ENCODE results near the gene RPRD1B. TPM values are rescaled to one million over a fixed set of nuclear protein-coding genes. Genes with fewer than 3 reads are reported as not detected.

RPRD1B gene
- polyA plus RNA-seq, 1 of the 3 experiments (the other 2 are of a cell fraction) = 11.8 TPM

DNA sequence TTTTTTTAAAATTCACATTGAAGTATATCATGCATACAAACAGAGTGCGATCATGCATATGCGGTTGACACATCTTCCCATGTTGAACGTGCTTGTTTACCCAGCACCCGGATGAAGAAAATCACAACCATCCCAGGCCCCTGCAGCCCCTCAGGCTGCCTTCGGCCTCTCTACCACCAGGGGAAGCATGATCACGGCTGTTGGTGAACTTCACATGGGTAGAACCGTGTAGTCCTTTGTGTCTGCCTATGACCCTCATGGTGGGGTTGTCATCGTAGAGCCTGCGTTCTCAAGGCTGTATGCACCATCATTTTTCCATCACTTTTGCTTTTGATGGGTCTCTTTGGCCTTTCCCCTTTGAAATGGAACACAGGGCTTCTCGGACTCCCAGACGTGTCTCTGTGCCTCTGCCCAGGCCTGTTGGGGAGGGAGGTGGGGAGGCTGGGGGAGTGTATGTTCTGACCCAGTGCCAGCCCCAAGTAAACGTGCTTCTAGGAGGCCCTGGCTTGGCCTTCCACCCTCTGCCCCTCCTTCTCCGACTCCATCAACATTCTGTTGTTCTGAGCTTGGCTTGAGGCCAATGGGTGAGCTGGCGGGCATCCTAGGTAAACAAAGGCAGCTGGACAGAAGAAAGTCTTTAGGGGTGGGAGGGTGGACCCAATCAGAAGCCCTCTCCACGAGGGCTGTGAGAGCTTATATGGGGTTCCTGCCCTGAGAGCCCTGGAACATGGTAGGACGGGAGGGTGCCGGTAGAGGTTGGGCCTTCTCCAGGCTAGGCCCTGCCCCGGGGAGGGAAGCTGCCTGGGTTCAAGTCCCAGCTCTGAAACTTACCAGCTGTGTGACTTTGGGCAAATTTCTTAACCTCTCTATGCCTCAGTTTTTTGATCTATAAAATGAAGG lies 91.9 kb downstream of the RPRD1B start (continued):
- TF ChIP-seq, protein P1, sequence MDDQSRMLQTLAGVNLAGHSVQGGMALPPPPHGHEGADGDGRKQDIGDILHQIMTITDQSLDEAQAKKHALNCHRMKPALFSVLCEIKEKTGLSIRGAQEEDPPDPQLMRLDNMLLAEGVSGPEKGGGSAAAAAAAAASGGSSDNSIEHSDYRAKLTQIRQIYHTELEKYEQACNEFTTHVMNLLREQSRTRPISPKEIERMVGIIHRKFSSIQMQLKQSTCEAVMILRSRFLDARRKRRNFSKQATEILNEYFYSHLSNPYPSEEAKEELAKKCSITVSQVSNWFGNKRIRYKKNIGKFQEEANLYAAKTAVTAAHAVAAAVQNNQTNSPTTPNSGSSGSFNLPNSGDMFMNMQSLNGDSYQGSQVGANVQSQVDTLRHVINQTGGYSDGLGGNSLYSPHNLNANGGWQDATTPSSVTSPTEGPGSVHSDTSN (IDR thresholded peaks at IDR 0.05) = peak; percentile 57
- no peak for TF ChIP-seq GATA2 (CRISPR knock-in tag; IDR thresholded peaks at IDR 0.05)
- no peak for TF ChIP-seq RCOR1 (IDR thresholded peaks at IDR 0.05; ENCODE audit: low read length)

- Histone ChIP-seq H3K9me2 (no peaks in the 10 kb centered on the region), H3K4me1 (ENCODE audit: control insufficient read depth in 1 of 2, insufficient read depth in 2 of 2, low read depth in 1 of 2, low read length in 1 of 2) (peaks cover 29 to 37% of the 10 kb centered on the region in 2 experiments), H3K9me3 (no peaks in the 10 kb centered on the region), H3K9ac (no peak overlapping the region; the same call in 1 of the 2 replicates), H3K4me3 (ENCODE audit: low read depth in 2 of 2, low read length in 1 of 2) (no peak overlapping the region), H3K79me2 (ENCODE audit: insufficient read depth) (no peaks in the 10 kb centered on the region), H3F3A (replicated peaks; ENCODE audit: insufficient read depth) (peaks cover 62% of the 10 kb centered on the region), H3K27me3 (ENCODE audit: insufficient read depth) (no peaks in the 10 kb centered on the region), H4K20me1 (ENCODE audit: insufficient read depth) (no peaks in the 10 kb centered on the region), H3K4me2 (peak overlapping the region; percentile 30; the same call in 1 of the 2 replicates), H3K36me3 (replicated peaks in 1 of 2; ENCODE audit: control insufficient read depth in 1 of 2, insufficient read depth in 2 of 2, low read length in 1 of 2) (peaks cover 0 to 14% of the 10 kb centered on the region in 2 experiments), H2AFZ (ENCODE audit: low read depth) (no peak overlapping the region), H3K27ac (ENCODE audit: low read depth in 2 of 2, low read length in 1 of 2) (peak overlapping the region; percentile 82 to 86)
- DNase-seq = no peak
- WGBS (ENCODE audit: low lambda C conversion rate) = 52% methylated on average over 6 of the region's 7 CpGs
- POLR2A ChIA-PET = no interaction called here
- TF ChIP-seq NFIC (IDR thresholded peaks at IDR 0.05; ENCODE audit: borderline replicate concordance) = 0 out of 2 replicates have a peak, but pooled peaks have one; percentile 11
- TF ChIP-seq FOXM1 (IDR thresholded peaks at IDR 0.05; ENCODE audit: low read depth) = no peak
- no peak for TF ChIP-seq SIN3A (IDR thresholded peaks at IDR 0.05; ENCODE audit: borderline replicate concordance, low read depth, low read length)
- no peak for TF ChIP-seq SMC3 (IDR thresholded peaks at IDR 0.05; ENCODE audit: low read depth, low read length)
- TF ChIP-seq, protein P2, sequence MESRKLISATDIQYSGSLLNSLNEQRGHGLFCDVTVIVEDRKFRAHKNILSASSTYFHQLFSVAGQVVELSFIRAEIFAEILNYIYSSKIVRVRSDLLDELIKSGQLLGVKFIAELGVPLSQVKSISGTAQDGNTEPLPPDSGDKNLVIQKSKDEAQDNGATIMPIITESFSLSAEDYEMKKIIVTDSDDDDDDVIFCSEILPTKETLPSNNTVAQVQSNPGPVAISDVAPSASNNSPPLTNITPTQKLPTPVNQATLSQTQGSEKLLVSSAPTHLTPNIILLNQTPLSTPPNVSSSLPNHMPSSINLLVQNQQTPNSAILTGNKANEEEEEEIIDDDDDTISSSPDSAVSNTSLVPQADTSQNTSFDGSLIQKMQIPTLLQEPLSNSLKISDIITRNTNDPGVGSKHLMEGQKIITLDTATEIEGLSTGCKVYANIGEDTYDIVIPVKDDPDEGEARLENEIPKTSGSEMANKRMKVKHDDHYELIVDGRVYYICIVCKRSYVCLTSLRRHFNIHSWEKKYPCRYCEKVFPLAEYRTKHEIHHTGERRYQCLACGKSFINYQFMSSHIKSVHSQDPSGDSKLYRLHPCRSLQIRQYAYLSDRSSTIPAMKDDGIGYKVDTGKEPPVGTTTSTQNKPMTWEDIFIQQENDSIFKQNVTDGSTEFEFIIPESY (IDR thresholded peaks at IDR 0.05; ENCODE audit: borderline replicate concordance, low read depth) = no peak
- CTCF ChIA-PET = interaction anchor here (0.8 to 2.3 kb wide), 8 partner anchors 12 to 95 kb away, joined by 3 to 9 read pairs (median 4); no protein-coding TSS in a partner anchor
Observed at GRCh38 chr20:38126146-38126921, 92.8 kb downstream of the RPRD1B start.
